Measurements from ENCODE around the gene TMEM164. TPM values are rescaled to one million over a fixed set of nuclear protein-coding genes. Genes with fewer than 3 reads are reported as not detected.

Gene TMEM164
- total RNA-seq, 4 donors from 2014 or later: 8.2 to 13.4 (median 11.1) TPM

GRCh38 chrX:110086162-110086915, 83.4 kb downstream of the TMEM164 start:
- H3K36me3 ChIP-seq: no peaks in the 10 kb centered on the region
- no peaks in the 10 kb centered on the region for H3K27me3 ChIP-seq
- H3K4me3 ChIP-seq: no peak overlapping the region
- TF ChIP-seq POLR2A (IDR thresholded peaks at IDR 0.05; ENCODE audit: low read depth) (no peak), CTCF (IDR thresholded peaks at IDR 0.05) (no peak), POLR2AphosphoS5 (IDR thresholded peaks at IDR 0.05) (no peak)
- intact Hi-C loops (cut with DNase I): no loop called here
- DNase-seq (ENCODE audit: extremely low spot score): no peak
- H3K27ac ChIP-seq (replicated peaks in 1 of 4): no peak overlapping the region
- H3K4me1 ChIP-seq: peaks cover 8 to 13% (median 10%) of the 10 kb centered on the region in 4 donors
- H3K9me3 ChIP-seq: no peaks in the 10 kb centered on the region

GRCh38 chrX:110086916-110087484, 84.1 kb downstream of the TMEM164 start:
- Histone ChIP-seq H3K4me3 (no peak overlapping the region), H3K27ac (replicated peaks in 1 of 4) (no peak overlapping the region), H3K27me3 (no peaks in the 10 kb centered on the region), H3K36me3 (no peaks in the 10 kb centered on the region), H3K9me3 (no peaks in the 10 kb centered on the region), H3K4me1 (peaks cover 2 to 6% (median 4%) of the 10 kb centered on the region in 4 donors)
- no peak for DNase-seq (ENCODE audit: extremely low spot score)
- WGBS: 76% methylated on average over 2 of the region's 2 CpGs
- intact Hi-C loops (cut with DNase I): no loop called here
- TF ChIP-seq EP300 (IDR thresholded peaks at IDR 0.05) (no peak), POLR2AphosphoS5 (IDR thresholded peaks at IDR 0.05) (no peak), CTCF (IDR thresholded peaks at IDR 0.05) (no peak), POLR2A (IDR thresholded peaks at IDR 0.05; ENCODE audit: low read depth) (no peak)

GRCh38 chrX:110087485-110088356, 84.8 kb downstream of the TMEM164 start:
- Histone ChIP-seq H3K4me3 (no peak overlapping the region), H3K27me3 (no peaks in the 10 kb centered on the region), H3K4me1 (peaks cover 0 to 3% (median 2%) of the 10 kb centered on the region in 4 donors), H3K36me3 (no peaks in the 10 kb centered on the region), H3K9me3 (no peaks in the 10 kb centered on the region), H3K27ac (replicated peaks in 1 of 4) (no peak overlapping the region)
- TF ChIP-seq POLR2A (IDR thresholded peaks at IDR 0.05; ENCODE audit: low read depth): no peak
- no peak for TF ChIP-seq CTCF (IDR thresholded peaks at IDR 0.05)
- TF ChIP-seq POLR2AphosphoS5 (IDR thresholded peaks at IDR 0.05): no peak
- no peak for TF ChIP-seq EP300 (IDR thresholded peaks at IDR 0.05)
- WGBS: 42% methylated on average over 4 of the region's 4 CpGs
- DNase-seq (ENCODE audit: extremely low spot score): no peak
- intact Hi-C loops (cut with DNase I): no loop called here

- TF ChIP-seq POLR2AphosphoS5 (IDR thresholded peaks at IDR 0.05) (no peak), CTCF (IDR thresholded peaks at IDR 0.05) (no peak), POLR2A (IDR thresholded peaks at IDR 0.05; ENCODE audit: low read depth) (no peak), EP300 (IDR thresholded peaks at IDR 0.05) (no peak)
- WGBS: 85% methylated on average over 6 of the region's 6 CpGs
- Histone ChIP-seq H3K27me3 (no peaks in the 10 kb centered on the region), H3K36me3 (no peaks in the 10 kb centered on the region), H3K4me1 (peaks cover 0 to 3% (median 2%) of the 10 kb centered on the region in 4 donors), H3K27ac (replicated peaks in 1 of 4) (no peak overlapping the region), H3K9me3 (no peaks in the 10 kb centered on the region), H3K4me3 (no peak overlapping the region)
- no peak for DNase-seq (ENCODE audit: extremely low spot score)
- intact Hi-C loops (cut with DNase I): no loop called here
Observed at GRCh38 chrX:110089656-110090403, 86.9 kb downstream of the TMEM164 start.
